GM23338 (cell line): ENCODE data around the gene FAM193B. TPM values are rescaled to one million over a fixed set of nuclear protein-coding genes. Genes with fewer than 3 reads are reported as not detected.

Source experiments
- ATAC-seq: fragments of 200-7000 bp; cut with Tn5 transposase; 3 replicates; pipeline ENCODE4 v1.9.1; 2020
- DNase-seq: peaks from one replicate; pipeline ENCODE4 v3.0.0-alpha.2; 2015; ENCODE audit warnings: low spot score
- H2AFZ ChIP-seq: fragments of 200-600 bp; sonication (generic); 2 replicates; pipeline ENCODE4 v1.8.0; 2016; ENCODE audit warnings: antibody characterized with exemption, mild to moderate bottlenecking, moderate library complexity
- H3F3A ChIP-seq: fragments of 200-600 bp; sonication (generic); replicated peaks from 2 replicates; pipeline ENCODE4 v1.8.0; 2017; ENCODE audit warnings: antibody characterized with exemption, mixed run types, low read depth
- H3K27ac ChIP-seq: fragments of 200-600 bp; sonication (generic); 2 replicates; pipeline ENCODE4 v1.6.1; 2016; ENCODE audit warnings: low read depth
- H3K27me3 ChIP-seq: fragments of 200-600 bp; sonication (generic); 2 replicates; pipeline ENCODE4 v1.8.0; 2016; ENCODE audit warnings: mild to moderate bottlenecking, mixed run types, moderate library complexity; ENCODE audit not compliant: insufficient read depth
- H3K36me3 ChIP-seq: fragments of 200-600 bp; sonication (generic); 2 replicates; pipeline ENCODE4 v1.8.0; 2016; ENCODE audit warnings: mild to moderate bottlenecking; ENCODE audit not compliant: insufficient read depth
- H3K4me1 ChIP-seq: fragments of 200-600 bp; sonication (generic); 2 replicates; pipeline ENCODE4 v1.8.0; 2016; ENCODE audit warnings: mild to moderate bottlenecking, moderate library complexity; ENCODE audit not compliant: insufficient read depth
- H3K4me2 ChIP-seq: fragments of 200-600 bp; sonication (generic); 2 replicates; pipeline ENCODE4 v1.7.1; 2017; ENCODE audit warnings: mixed run types
- H3K4me3 ChIP-seq: fragments of 200-600 bp; sonication (generic); 2 replicates; pipeline ENCODE4 v1.6.1; 2016; ENCODE audit warnings: mixed run types
- H3K79me2 ChIP-seq: fragments of 200-600 bp; sonication (generic); replicated peaks from 2 replicates; pipeline ENCODE4 v1.8.0; 2017; ENCODE audit warnings: mild to moderate bottlenecking; ENCODE audit not compliant: insufficient read depth
- H3K9me2 ChIP-seq: fragments of 200-600 bp; sonication (generic); 2 replicates; pipeline ENCODE4 v1.8.0; 2017; ENCODE audit not compliant: insufficient read depth
- H4K20me1 ChIP-seq: fragments of 200-600 bp; sonication (generic); replicated peaks from 2 replicates; pipeline ENCODE4 v1.8.0; 2017; ENCODE audit warnings: mild to moderate bottlenecking; ENCODE audit not compliant: insufficient read depth
- H3K27ac Mint-ChIP-seq: 2 replicates; pipeline ENCODE4 v1.8.0; 2020; ENCODE audit warnings: inconsistent platforms, mild to moderate bottlenecking, moderate library complexity, mixed read lengths
- H3K27me3 Mint-ChIP-seq: 3 replicates; pipeline ENCODE4 v1.8.0; 2022; ENCODE audit warnings: low read depth, mild to moderate bottlenecking, moderate library complexity, mixed read lengths, inconsistent platforms; ENCODE audit not compliant: insufficient read depth, poor library complexity
- H3K36me3 Mint-ChIP-seq: 3 replicates; pipeline ENCODE4 v1.8.0; 2021; ENCODE audit warnings: low read depth, mild to moderate bottlenecking, inconsistent platforms, moderate library complexity, mixed read lengths
- H3K4me1 Mint-ChIP-seq: 3 replicates; pipeline ENCODE4 v1.8.0; 2020; ENCODE audit warnings: mild to moderate bottlenecking, inconsistent platforms, mixed read lengths
- H3K4me3 Mint-ChIP-seq: 3 replicates; pipeline ENCODE4 v1.8.0; 2021; ENCODE audit warnings: moderate library complexity, mild to moderate bottlenecking, inconsistent platforms, mixed read lengths
- H3K9me3 Mint-ChIP-seq: 3 replicates; pipeline ENCODE4 v1.8.0; 2020; ENCODE audit warnings: moderate library complexity, mild to moderate bottlenecking, inconsistent platforms, mixed read lengths
- CREB1 ChIP-seq: fragments of 250-450 bp; sonication (Bioruptor Pico); IDR thresholded peaks from 2 replicates; pipeline ENCODE4 v1.5.0; 2020; ENCODE audit warnings: low read depth, mild to moderate bottlenecking, moderate library complexity
- EZH2 ChIP-seq: fragments of 200-600 bp; sonication (generic); IDR thresholded peaks from one replicate; pipeline ENCODE4 v1.8.0; 2017; ENCODE audit warnings: antibody characterized with exemption, mild to moderate bottlenecking, low read depth; ENCODE audit not compliant: unreplicated experiment
- EZH2phosphoT487 ChIP-seq: fragments of 200-600 bp; sonication (generic); IDR thresholded peaks from one replicate; pipeline ENCODE4 v1.8.1; 2018; ENCODE audit warnings: antibody characterized with exemption; ENCODE audit not compliant: unreplicated experiment
- JUNB ChIP-seq: IDR thresholded peaks from one replicate; pipeline ENCODE4 v1.6.1; 2016; ENCODE audit warnings: antibody characterized with exemption; ENCODE audit not compliant: unreplicated experiment
- NANOG ChIP-seq: IDR thresholded peaks from 2 replicates; pipeline ENCODE4 v1.6.1; 2016; ENCODE audit warnings: antibody characterized with exemption, borderline replicate concordance
- POLR2AphosphoS5 ChIP-seq: IDR thresholded peaks from 2 replicates; pipeline ENCODE4 v1.6.1; 2016; ENCODE audit warnings: antibody characterized with exemption, low read depth
- STAT1 ChIP-seq: IDR thresholded peaks from one replicate; pipeline ENCODE4 v1.6.1; 2016; ENCODE audit warnings: antibody characterized with exemption; ENCODE audit not compliant: unreplicated experiment
- ZNF114 ChIP-seq: fragments of 250-450 bp; sonication (Bioruptor Pico); IDR thresholded peaks from 2 replicates; pipeline ENCODE4 v1.5.0; 2020; ENCODE audit warnings: mild to moderate bottlenecking, moderate library complexity
- ZNF331 ChIP-seq: fragments of 250-450 bp; sonication (Bioruptor Pico); IDR thresholded peaks from 2 replicates; pipeline ENCODE4 v1.5.0; 2020; ENCODE audit warnings: low read depth, mild to moderate bottlenecking, moderate library complexity
- polyA plus RNA-seq: library from polyadenylated mRNA; unstranded; fragments of >200 nt; fragmentation: Nextera tagmentation; extraction: Ambion mirVana; gene quantifications from 2 replicates; pipeline ENCODE4 v1.2.1, GENCODE V29; 2016
- total RNA-seq: library from RNA; depleted of rRNA; stranded (reverse); fragments of >200 nt; shearing (Covaris generic); gene quantifications from 2 replicates; pipeline ENCODE4 v1.2.3, GENCODE V29; 2014
- TF ChIP-seq, protein P1 (sequence below): IDR thresholded peaks from one replicate; pipeline ENCODE4 v1.6.1; 2018; ENCODE audit warnings: antibody characterized with exemption; ENCODE audit not compliant: unreplicated experiment
- TF ChIP-seq, protein P2 (sequence below): IDR thresholded peaks from 2 replicates; pipeline ENCODE4 v1.6.1; 2016; ENCODE audit warnings: antibody characterized with exemption
- TF ChIP-seq, protein P3 (sequence below): fragments of 250-450 bp; sonication (Bioruptor Pico); IDR thresholded peaks from 2 replicates; pipeline ENCODE4 v1.5.0; 2020; ENCODE audit warnings: mild to moderate bottlenecking, moderate library complexity
- TF ChIP-seq, protein P4 (sequence below), 2 experiments: fragments of 200-600 bp in 1 of 2; sonication (generic) in 1 of 2; conservative IDR thresholded peaks; 2 replicates each; pipeline versions ENCODE4 v1.5.1 to v1.6.1; 2016 to 2017; ENCODE audit warnings: antibody characterized with exemption in 2 of 2, low read depth in 2 of 2, mild to moderate bottlenecking in 2 of 2, moderate library complexity in 1 of 2

Gene FAM193B
- total and polyA plus RNA-seq, 2 experiments from 2014 or later, result 44.4 to 58.6 TPM

DNA sequence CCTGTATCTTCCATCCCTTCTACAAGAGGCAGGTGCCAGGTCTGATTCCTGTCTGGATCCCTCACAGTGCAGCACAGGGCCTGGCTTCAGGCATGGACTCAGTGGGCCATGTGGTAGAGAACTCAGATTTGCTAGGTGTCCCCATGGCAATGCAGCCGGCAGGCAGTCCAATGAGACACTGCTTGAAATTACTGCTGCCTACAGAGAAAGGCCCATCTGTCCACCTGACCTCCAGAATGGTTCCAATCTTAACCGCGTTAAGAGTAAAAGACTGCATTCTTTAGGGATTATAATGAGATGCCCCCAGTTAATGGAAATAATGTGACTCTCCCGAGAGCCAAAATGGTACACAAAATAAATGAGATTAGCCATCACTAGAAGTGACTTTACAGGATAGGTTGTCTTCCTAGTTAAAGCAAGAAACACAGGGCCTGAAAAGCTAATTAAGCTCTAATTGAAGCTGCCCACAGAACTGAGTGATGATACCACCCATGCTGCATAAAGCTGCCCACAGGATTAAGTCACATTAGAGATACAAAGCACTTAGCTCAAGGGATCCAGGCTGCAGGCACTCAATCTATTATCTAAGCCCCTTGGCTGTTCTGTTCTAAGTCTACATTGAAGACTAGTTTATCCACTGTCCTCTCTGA is 11.4 kb downstream of the FAM193B start:
- Mint-ChIP-seq H3K27ac (no peak overlapping the region), H3K36me3 (peaks cover 21% of the 10 kb centered on the region), H3K9me3 (no peaks in the 10 kb centered on the region), H3K4me1 (peaks cover 9% of the 10 kb centered on the region; the same call in 2 of the 3 replicates), H3K4me3 (no peak overlapping the region), H3K27me3 (peaks cover 4% of the 10 kb centered on the region)
- DNase-seq (no peak), ATAC-seq (no peak)
- H2AFZ ChIP-seq, result no peak overlapping the region
- no peak overlapping the region for H3K4me2 ChIP-seq
- H3K4me3 ChIP-seq, result no peak overlapping the region
- H3K36me3 ChIP-seq, result no peaks in the 10 kb centered on the region
- H3F3A ChIP-seq, result 0 out of 2 replicates have a peak, but pooled peaks cover 11% of the 10 kb centered on the region
- H3K79me2 ChIP-seq, result peaks cover 77% of the 10 kb centered on the region
- H3K27ac ChIP-seq, result no peak overlapping the region
- H3K4me1 ChIP-seq, result no peaks in the 10 kb centered on the region
- H3K9me2 ChIP-seq, result no peaks in the 10 kb centered on the region
- H4K20me1 ChIP-seq, result peaks cover 65% of the 10 kb centered on the region
- H3K27me3 ChIP-seq, result no peaks in the 10 kb centered on the region
- TF ChIP-seq ZNF114 (no peak), STAT1 (no peak), EZH2 (no peak), POLR2AphosphoS5 (no peak), JUNB (no peak), ZNF331 (CRISPR knock-in tag) (no peak), EZH2phosphoT487 (no peak), CREB1 (CRISPR knock-in tag) (no peak), NANOG (no peak)
- TF ChIP-seq, protein P1, sequence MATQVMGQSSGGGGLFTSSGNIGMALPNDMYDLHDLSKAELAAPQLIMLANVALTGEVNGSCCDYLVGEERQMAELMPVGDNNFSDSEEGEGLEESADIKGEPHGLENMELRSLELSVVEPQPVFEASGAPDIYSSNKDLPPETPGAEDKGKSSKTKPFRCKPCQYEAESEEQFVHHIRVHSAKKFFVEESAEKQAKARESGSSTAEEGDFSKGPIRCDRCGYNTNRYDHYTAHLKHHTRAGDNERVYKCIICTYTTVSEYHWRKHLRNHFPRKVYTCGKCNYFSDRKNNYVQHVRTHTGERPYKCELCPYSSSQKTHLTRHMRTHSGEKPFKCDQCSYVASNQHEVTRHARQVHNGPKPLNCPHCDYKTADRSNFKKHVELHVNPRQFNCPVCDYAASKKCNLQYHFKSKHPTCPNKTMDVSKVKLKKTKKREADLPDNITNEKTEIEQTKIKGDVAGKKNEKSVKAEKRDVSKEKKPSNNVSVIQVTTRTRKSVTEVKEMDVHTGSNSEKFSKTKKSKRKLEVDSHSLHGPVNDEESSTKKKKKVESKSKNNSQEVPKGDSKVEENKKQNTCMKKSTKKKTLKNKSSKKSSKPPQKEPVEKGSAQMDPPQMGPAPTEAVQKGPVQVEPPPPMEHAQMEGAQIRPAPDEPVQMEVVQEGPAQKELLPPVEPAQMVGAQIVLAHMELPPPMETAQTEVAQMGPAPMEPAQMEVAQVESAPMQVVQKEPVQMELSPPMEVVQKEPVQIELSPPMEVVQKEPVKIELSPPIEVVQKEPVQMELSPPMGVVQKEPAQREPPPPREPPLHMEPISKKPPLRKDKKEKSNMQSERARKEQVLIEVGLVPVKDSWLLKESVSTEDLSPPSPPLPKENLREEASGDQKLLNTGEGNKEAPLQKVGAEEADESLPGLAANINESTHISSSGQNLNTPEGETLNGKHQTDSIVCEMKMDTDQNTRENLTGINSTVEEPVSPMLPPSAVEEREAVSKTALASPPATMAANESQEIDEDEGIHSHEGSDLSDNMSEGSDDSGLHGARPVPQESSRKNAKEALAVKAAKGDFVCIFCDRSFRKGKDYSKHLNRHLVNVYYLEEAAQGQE, result no peak
- TF ChIP-seq, protein P2, sequence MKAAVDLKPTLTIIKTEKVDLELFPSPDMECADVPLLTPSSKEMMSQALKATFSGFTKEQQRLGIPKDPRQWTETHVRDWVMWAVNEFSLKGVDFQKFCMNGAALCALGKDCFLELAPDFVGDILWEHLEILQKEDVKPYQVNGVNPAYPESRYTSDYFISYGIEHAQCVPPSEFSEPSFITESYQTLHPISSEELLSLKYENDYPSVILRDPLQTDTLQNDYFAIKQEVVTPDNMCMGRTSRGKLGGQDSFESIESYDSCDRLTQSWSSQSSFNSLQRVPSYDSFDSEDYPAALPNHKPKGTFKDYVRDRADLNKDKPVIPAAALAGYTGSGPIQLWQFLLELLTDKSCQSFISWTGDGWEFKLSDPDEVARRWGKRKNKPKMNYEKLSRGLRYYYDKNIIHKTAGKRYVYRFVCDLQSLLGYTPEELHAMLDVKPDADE, result no peak
- TF ChIP-seq, protein P3, sequence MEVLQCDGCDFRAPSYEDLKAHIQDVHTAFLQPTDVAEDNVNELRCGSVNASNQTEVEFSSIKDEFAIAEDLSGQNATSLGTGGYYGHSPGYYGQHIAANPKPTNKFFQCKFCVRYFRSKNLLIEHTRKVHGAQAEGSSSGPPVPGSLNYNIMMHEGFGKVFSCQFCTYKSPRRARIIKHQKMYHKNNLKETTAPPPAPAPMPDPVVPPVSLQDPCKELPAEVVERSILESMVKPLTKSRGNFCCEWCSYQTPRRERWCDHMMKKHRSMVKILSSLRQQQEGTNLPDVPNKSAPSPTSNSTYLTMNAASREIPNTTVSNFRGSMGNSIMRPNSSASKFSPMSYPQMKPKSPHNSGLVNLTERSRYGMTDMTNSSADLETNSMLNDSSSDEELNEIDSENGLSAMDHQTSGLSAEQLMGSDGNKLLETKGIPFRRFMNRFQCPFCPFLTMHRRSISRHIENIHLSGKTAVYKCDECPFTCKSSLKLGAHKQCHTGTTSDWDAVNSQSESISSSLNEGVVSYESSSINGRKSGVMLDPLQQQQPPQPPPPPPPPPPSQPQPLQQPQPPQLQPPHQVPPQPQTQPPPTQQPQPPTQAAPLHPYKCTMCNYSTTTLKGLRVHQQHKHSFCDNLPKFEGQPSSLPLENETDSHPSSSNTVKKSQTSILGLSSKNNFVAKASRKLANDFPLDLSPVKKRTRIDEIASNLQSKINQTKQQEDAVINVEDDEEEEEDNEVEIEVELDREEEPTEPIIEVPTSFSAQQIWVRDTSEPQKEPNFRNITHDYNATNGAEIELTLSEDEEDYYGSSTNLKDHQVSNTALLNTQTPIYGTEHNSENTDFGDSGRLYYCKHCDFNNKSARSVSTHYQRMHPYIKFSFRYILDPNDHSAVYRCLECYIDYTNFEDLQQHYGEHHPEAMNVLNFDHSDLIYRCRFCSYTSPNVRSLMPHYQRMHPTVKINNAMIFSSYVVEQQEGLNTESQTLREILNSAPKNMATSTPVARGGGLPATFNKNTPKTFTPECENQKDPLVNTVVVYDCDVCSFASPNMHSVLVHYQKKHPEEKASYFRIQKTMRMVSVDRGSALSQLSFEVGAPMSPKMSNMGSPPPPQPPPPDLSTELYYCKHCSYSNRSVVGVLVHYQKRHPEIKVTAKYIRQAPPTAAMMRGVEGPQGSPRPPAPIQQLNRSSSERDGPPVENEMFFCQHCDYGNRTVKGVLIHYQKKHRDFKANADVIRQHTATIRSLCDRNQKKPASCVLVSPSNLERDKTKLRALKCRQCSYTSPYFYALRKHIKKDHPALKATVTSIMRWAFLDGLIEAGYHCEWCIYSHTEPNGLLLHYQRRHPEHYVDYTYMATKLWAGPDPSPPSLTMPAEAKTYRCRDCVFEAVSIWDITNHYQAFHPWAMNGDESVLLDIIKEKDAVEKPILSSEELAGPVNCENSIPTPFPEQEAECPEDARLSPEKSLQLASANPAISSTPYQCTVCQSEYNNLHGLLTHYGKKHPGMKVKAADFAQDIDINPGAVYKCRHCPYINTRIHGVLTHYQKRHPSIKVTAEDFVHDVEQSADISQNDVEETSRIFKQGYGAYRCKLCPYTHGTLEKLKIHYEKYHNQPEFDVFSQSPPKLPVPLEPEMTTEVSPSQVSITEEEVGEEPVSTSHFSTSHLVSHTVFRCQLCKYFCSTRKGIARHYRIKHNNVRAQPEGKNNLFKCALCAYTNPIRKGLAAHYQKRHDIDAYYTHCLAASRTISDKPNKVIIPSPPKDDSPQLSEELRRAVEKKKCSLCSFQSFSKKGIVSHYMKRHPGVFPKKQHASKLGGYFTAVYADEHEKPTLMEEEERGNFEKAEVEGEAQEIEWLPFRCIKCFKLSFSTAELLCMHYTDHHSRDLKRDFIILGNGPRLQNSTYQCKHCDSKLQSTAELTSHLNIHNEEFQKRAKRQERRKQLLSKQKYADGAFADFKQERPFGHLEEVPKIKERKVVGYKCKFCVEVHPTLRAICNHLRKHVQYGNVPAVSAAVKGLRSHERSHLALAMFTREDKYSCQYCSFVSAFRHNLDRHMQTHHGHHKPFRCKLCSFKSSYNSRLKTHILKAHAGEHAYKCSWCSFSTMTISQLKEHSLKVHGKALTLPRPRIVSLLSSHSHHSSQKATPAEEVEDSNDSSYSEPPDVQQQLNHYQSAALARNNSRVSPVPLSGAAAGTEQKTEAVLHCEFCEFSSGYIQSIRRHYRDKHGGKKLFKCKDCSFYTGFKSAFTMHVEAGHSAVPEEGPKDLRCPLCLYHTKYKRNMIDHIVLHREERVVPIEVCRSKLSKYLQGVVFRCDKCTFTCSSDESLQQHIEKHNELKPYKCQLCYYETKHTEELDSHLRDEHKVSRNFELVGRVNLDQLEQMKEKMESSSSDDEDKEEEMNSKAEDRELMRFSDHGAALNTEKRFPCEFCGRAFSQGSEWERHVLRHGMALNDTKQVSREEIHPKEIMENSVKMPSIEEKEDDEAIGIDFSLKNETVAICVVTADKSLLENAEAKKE (CRISPR knock-in tag), result no peak
- TF ChIP-seq, protein P4, sequence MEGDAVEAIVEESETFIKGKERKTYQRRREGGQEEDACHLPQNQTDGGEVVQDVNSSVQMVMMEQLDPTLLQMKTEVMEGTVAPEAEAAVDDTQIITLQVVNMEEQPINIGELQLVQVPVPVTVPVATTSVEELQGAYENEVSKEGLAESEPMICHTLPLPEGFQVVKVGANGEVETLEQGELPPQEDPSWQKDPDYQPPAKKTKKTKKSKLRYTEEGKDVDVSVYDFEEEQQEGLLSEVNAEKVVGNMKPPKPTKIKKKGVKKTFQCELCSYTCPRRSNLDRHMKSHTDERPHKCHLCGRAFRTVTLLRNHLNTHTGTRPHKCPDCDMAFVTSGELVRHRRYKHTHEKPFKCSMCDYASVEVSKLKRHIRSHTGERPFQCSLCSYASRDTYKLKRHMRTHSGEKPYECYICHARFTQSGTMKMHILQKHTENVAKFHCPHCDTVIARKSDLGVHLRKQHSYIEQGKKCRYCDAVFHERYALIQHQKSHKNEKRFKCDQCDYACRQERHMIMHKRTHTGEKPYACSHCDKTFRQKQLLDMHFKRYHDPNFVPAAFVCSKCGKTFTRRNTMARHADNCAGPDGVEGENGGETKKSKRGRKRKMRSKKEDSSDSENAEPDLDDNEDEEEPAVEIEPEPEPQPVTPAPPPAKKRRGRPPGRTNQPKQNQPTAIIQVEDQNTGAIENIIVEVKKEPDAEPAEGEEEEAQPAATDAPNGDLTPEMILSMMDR (conservative IDR thresholded peaks at IDR 0.05; ENCODE audit: low read depth in 2 of 2), result no peak
